ENCODE results near the gene HADH. TPM values are rescaled to one million over a fixed set of nuclear protein-coding genes. Genes with fewer than 3 reads are reported as not detected.

The HADH gene
- polyA plus RNA-seq, 2 of the 4 experiments (the other 2 are of a cell fraction): 22.7 to 23.7 TPM

DNA sequence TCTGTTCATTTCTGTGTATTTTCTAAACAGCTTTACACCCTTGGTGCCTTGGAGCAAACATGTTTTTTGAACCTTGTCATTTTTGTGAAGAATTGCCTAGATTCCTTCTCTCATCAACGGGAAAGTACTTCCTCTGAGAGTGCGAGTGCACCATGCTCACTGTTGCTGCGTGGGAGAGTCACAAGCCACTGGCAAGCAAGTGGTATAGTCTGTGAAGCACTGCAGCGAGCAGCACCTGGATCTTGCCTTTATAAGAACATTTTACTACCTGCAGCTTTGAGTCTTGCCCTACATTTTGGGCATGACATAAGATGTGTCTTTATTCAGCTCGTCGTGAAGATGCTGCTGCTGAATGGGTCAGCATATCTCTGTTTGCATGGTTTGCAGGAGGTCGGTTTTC is 44.9 kb downstream of the HADH start:
- 81% methylated on average over 7 of the region's 7 CpGs for WGBS (ENCODE audit: missing lambda C conversion rate)
- no peak for ATAC-seq
- FAIRE-seq: no peak
- Histone ChIP-seq H3K9me3 (no peaks in the 10 kb centered on the region), H3K4me2 (no peak overlapping the region), H3K27ac (no peak overlapping the region), H3K4me1 (no peaks in the 10 kb centered on the region), H3K4me3 (no peak overlapping the region)
- TF ChIP-seq EP300 (IDR thresholded peaks at IDR 0.05) (no peak), ZSCAN20 (CRISPR knock-in tag; IDR thresholded peaks at IDR 0.05) (no peak), HOXB13 (CRISPR knock-in tag; IDR thresholded peaks at IDR 0.05; ENCODE audit: low read depth) (no peak), HEYL (CRISPR knock-in tag; IDR thresholded peaks at IDR 0.05) (no peak), KDM1A (IDR thresholded peaks at IDR 0.05; ENCODE audit: low read depth) (no peak), HMGXB4 (CRISPR knock-in tag; IDR thresholded peaks at IDR 0.05; ENCODE audit: borderline replicate concordance) (no peak), KDM5A (IDR thresholded peaks at IDR 0.05) (no peak), POLR2AphosphoS2 (conservative IDR thresholded peaks at IDR 0.05; ENCODE audit: low read length) (no peak), TP53 (CRISPR knock-in tag; IDR thresholded peaks at IDR 0.05) (no peak), CHD4 (IDR thresholded peaks at IDR 0.05; ENCODE audit: borderline replicate concordance) (no peak)
- TF ChIP-seq, protein P1, sequence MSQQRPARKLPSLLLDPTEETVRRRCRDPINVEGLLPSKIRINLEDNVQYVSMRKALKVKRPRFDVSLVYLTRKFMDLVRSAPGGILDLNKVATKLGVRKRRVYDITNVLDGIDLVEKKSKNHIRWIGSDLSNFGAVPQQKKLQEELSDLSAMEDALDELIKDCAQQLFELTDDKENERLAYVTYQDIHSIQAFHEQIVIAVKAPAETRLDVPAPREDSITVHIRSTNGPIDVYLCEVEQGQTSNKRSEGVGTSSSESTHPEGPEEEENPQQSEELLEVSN (IDR thresholded peaks at IDR 0.05; ENCODE audit: borderline replicate concordance, low read depth): no peak
- TF ChIP-seq, protein P2, sequence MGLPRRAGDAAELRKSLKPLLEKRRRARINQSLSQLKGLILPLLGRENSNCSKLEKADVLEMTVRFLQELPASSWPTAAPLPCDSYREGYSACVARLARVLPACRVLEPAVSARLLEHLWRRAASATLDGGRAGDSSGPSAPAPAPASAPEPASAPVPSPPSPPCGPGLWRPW (IDR thresholded peaks at IDR 0.05): no peak
- POLR2A ChIA-PET: no interaction called here
- no peak for DNase-seq (ENCODE audit: low read depth in 1 of 2, low spot score in 1 of 2)
- CTCF ChIA-PET: interaction anchor here (3.2 kb wide), 1 partner anchor 15 kb away, joined by 15 read pairs; no protein-coding TSS in a partner anchor

- H3K4me1 ChIP-seq: no peaks in the 10 kb centered on the region
- H3K4me3 ChIP-seq: no peak overlapping the region
- WGBS (ENCODE audit: missing lambda C conversion rate): 92% methylated on average over 6 of the region's 6 CpGs
- FAIRE-seq (no peak), DNase-seq (ENCODE audit: low read depth in 1 of 2, low spot score in 1 of 2) (no peak), ATAC-seq (no peak)
- POLR2A ChIA-PET: no interaction called here
- TF ChIP-seq HOXB5 (CRISPR knock-in tag; IDR thresholded peaks at IDR 0.05) (no peak), POLR2AphosphoS2 (conservative IDR thresholded peaks at IDR 0.05; ENCODE audit: low read length) (no peak), ZSCAN20 (CRISPR knock-in tag; IDR thresholded peaks at IDR 0.05) (no peak), MAZ (IDR thresholded peaks at IDR 0.05; ENCODE audit: borderline replicate concordance, low read depth, low read length) (no peak), ESRRA (IDR thresholded peaks at IDR 0.05; ENCODE audit: borderline replicate concordance, low read length) (no peak), HDAC2 (IDR thresholded peaks at IDR 0.05) (no peak), MAX (IDR thresholded peaks at IDR 0.05) (no peak), JUNB (IDR thresholded peaks at IDR 0.05) (no peak), NPAS2 (CRISPR knock-in tag; IDR thresholded peaks at IDR 0.05; ENCODE audit: borderline replicate concordance) (no peak), ATOH8 (CRISPR knock-in tag; IDR thresholded peaks at IDR 0.05; ENCODE audit: low read depth) (no peak), SMC3 (IDR thresholded peaks at IDR 0.05) (no peak), CHD2 (IDR thresholded peaks at IDR 0.05; ENCODE audit: low read length, partially characterized antibody) (no peak), PHF8 (IDR thresholded peaks at IDR 0.05; ENCODE audit: borderline replicate concordance, low read depth) (no peak), KDM5A (IDR thresholded peaks at IDR 0.05) (no peak), RCOR1 (IDR thresholded peaks at IDR 0.05; ENCODE audit: low read depth, low read length) (no peak)
- TF ChIP-seq, protein P3, sequence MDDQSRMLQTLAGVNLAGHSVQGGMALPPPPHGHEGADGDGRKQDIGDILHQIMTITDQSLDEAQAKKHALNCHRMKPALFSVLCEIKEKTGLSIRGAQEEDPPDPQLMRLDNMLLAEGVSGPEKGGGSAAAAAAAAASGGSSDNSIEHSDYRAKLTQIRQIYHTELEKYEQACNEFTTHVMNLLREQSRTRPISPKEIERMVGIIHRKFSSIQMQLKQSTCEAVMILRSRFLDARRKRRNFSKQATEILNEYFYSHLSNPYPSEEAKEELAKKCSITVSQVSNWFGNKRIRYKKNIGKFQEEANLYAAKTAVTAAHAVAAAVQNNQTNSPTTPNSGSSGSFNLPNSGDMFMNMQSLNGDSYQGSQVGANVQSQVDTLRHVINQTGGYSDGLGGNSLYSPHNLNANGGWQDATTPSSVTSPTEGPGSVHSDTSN (IDR thresholded peaks at IDR 0.05): no peak
- no peak overlapping the region for H3K4me2 ChIP-seq
- H3K9me3 ChIP-seq: no peaks in the 10 kb centered on the region
- no peak overlapping the region for H3K27ac ChIP-seq
- CTCF ChIA-PET: interaction anchor here (0.6 to 3.2 kb wide), 2 partner anchors 17 to 194 kb away, joined by 3 to 15 read pairs; no protein-coding TSS in a partner anchor
Measured at GRCh38 chr4:108035691-108036090, 46.0 kb downstream of the HADH start.
